Measurements from ENCODE around the gene TEX11.

Gene TEX11

GRCh38 chrX:70488856-70489255 is 419.7 kb downstream of the TEX11 start:
- DNase-seq, result no peak

GRCh38 chrX:70485466-70485865 is 423.0 kb downstream of the TEX11 start:
- DNase-seq, result no peak

- DNase-seq, result no peak
Observed at GRCh38 chrX:70482300-70482699, 426.2 kb downstream of the TEX11 start.

- DNase-seq, result no peak
Observed at GRCh38 chrX:70481471-70482270, 426.8 kb downstream of the TEX11 start.

- no peak for DNase-seq
Observed at GRCh38 chrX:70480660-70481018, 427.9 kb downstream of the TEX11 start.

- no peak for DNase-seq
Observed at GRCh38 chrX:70479922-70480659, 428.4 kb downstream of the TEX11 start.

GRCh38 chrX:70479247-70479921 is 429.1 kb downstream of the TEX11 start:
- no peak for DNase-seq
